Prostate gland (tissue), 2 donors: Measurements from ENCODE around the gene MOBP. TPM values are rescaled to one million over a fixed set of nuclear protein-coding genes. Genes with fewer than 3 reads are reported as not detected.

ENCODE experiments used
- DNase-seq: peaks from one replicate; pipeline ENCODE4 v3.0.0-alpha.2; 2019; ENCODE audit warnings: low spot score
- H3K27ac ChIP-seq, 2 donors: fragments of 200-600 bp; sonication (generic); 2 replicates each; pipeline ENCODE4 v1.5.1; 2017 to 2019
- H3K27me3 ChIP-seq: fragments of 200-600 bp; sonication (generic); replicated peaks from 2 replicates; pipeline ENCODE4 v1.5.1; 2019; ENCODE audit not compliant: insufficient read depth
- H3K36me3 ChIP-seq, 2 donors: fragments of 200-600 bp; sonication (generic); 1 replicate in 1 of 2; 2 replicates in 1 of 2; pipeline versions ENCODE4 v1.5.1 to v1.8.1; 2017 to 2019
- H3K4me1 ChIP-seq: fragments of 200-600 bp; sonication (generic); replicated peaks from 2 replicates; pipeline ENCODE4 v1.5.1; 2019
- H3K4me3 ChIP-seq, 2 donors: fragments of 200-600 bp; sonication (generic); 2 replicates each; pipeline ENCODE4 v1.5.1; 2017 to 2019
- H3K9me3 ChIP-seq: fragments of 200-600 bp; sonication (generic); 2 replicates; pipeline ENCODE4 v1.5.1; 2017
- CTCF ChIP-seq, 4 experiments: fragments of 200-600 bp in 2 of 4; fragments of 450-650 bp in 2 of 4; sonication (generic) in 2 of 4; IDR thresholded peaks; 1 replicate in 3 of 4; 2 replicates in 1 of 4; pipeline ENCODE4 v1.5.1; 2016 to 2019; ENCODE audit warnings: antibody characterized with exemption in 4 of 4, mild to moderate bottlenecking in 2 of 4, moderate library complexity in 2 of 4
- POLR2A ChIP-seq: fragments of 450-650 bp; IDR thresholded peaks from one replicate; pipeline ENCODE4 v1.6.1; 2016; ENCODE audit warnings: antibody characterized with exemption, mild to moderate bottlenecking
- POLR2AphosphoS5 ChIP-seq: sonication (generic); formaldehyde crosslinking; IDR thresholded peaks from one replicate; pipeline ENCODE4 v1.6.1; 2017; ENCODE audit warnings: antibody characterized with exemption
- WGBS: methylation state at CpG from one replicate; pipeline ENCODE4 v1.1.5; 2018; 5-methylcytosine and 5-hydroxymethylcytosine counted together
- intact Hi-C: fragments of 100-400 bp; cut with DNase I; formaldehyde crosslinking; loops from one replicate; pipeline ENCODE4 v1.14.2; 2022
- total RNA-seq, 2 donors: library from RNA; depleted of rRNA; stranded (reverse); fragments of >200 nt; gene quantifications; one replicate each; pipeline ENCODE4 v1.1.0, GENCODE V29; 2016

The MOBP gene
- total RNA-seq, 2 donors from 2014 or later = 2.4 TPM; not detected in 1

GRCh38 chr3:39499651-39500273 is 32.3 kb downstream of the MOBP start:
- H3K36me3 ChIP-seq = no peaks in the 10 kb centered on the region
- no peak for TF ChIP-seq POLR2A
- no peak for TF ChIP-seq CTCF (IDR thresholded peaks at IDR 0.05)
- TF ChIP-seq POLR2AphosphoS5 = no peak
- intact Hi-C loops = loop anchor here (5.0 kb wide), 1 partner anchor 52 kb away; no protein-coding TSS in a partner anchor
- H3K27ac ChIP-seq = no peak overlapping the region
- no peaks in the 10 kb centered on the region for H3K9me3 ChIP-seq
- H3K4me1 ChIP-seq = no peaks in the 10 kb centered on the region
- 69% methylated on average over 2 of the region's 2 CpGs for WGBS
- no peak overlapping the region for H3K4me3 ChIP-seq
- no peak for DNase-seq
- H3K27me3 ChIP-seq = no peaks in the 10 kb centered on the region

GRCh38 chr3:39501059-39501458 is 33.6 kb downstream of the MOBP start:
- Histone ChIP-seq H3K4me1 (no peaks in the 10 kb centered on the region), H3K4me3 (no peak overlapping the region), H3K27ac (no peak overlapping the region), H3K9me3 (no peaks in the 10 kb centered on the region), H3K36me3 (no peaks in the 10 kb centered on the region), H3K27me3 (no peaks in the 10 kb centered on the region)
- DNase-seq = no peak
- intact Hi-C loops = no loop called here
- TF ChIP-seq POLR2A = no peak
- TF ChIP-seq CTCF (IDR thresholded peaks at IDR 0.05) = no peak
- TF ChIP-seq POLR2AphosphoS5 = no peak
- WGBS = 83% methylated on average over 3 of the region's 3 CpGs

GRCh38 chr3:39501968-39502837 is 34.7 kb downstream of the MOBP start:
- intact Hi-C loops = no loop called here
- TF ChIP-seq CTCF (IDR thresholded peaks at IDR 0.05) = no peak
- TF ChIP-seq POLR2A = no peak
- H3K9me3 ChIP-seq = no peaks in the 10 kb centered on the region
- no peak overlapping the region for H3K4me3 ChIP-seq
- no peak for DNase-seq
- WGBS = 43% methylated on average over 49 of the region's 53 CpGs
- no peak overlapping the region for H3K27ac ChIP-seq
- H3K27me3 ChIP-seq = no peaks in the 10 kb centered on the region
- H3K4me1 ChIP-seq = no peaks in the 10 kb centered on the region
- no peaks in the 10 kb centered on the region for H3K36me3 ChIP-seq

- no peaks in the 10 kb centered on the region for H3K27me3 ChIP-seq
- no peaks in the 10 kb centered on the region for H3K9me3 ChIP-seq
- H3K36me3 ChIP-seq = no peaks in the 10 kb centered on the region
- intact Hi-C loops = no loop called here
- H3K27ac ChIP-seq = no peak overlapping the region
- no peak for DNase-seq
- 62% methylated on average over 4 of the region's 4 CpGs for WGBS
- H3K4me1 ChIP-seq = no peaks in the 10 kb centered on the region
- no peak overlapping the region for H3K4me3 ChIP-seq
- TF ChIP-seq POLR2AphosphoS5 (no peak), POLR2A (no peak), CTCF (IDR thresholded peaks at IDR 0.05) (no peak)
These were observed 35.3 kb downstream of the MOBP start for GRCh38 chr3:39502838-39503145.
